NCI-H1105 (cell line): ENCODE data around the gene ZNRF3.
"Not testable (repeated sequence)": the region's sequence is repeated elsewhere in the genome, so short reads cannot be mapped to it uniquely, and the experiment has no call there.

Experiments used
- DNase-seq: peaks from one replicate; lab custom pipeline; 2025; lab: John Stamatoyannopoulos, UW

ZNRF3 gene

DNA sequence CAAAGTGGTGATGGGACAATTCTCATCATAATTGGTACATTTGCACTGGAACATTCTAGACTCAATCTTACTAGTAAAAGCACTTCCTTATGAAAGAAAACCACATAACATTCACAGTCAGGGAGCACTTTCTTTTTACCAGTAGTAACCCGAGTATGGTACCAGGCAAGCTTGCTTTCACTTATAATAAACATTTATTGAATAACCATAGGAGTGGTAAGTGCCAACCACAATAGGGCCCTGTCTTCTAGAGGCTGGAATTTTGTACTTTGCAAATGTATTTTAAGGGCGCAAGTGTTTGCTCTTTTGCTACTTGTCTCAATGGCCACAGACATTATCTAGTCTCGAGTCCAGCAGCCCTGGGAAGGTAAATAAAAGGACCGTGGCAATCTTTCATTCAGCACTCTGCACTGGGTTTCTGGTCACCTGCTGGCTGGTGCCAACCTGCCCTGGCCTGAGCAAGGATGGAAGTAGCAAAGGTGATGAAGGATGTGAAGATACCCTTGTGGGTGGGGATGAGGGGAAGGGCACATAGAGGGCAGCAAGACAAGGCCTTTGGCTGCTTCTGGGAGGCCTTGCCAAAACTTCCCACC lies 154.1 kb downstream of the ZNRF3 start:
- no peak for DNase-seq

- DNase-seq: no peak
These were observed 155.8 kb downstream of the ZNRF3 start for GRCh38 chr22:29039148-29039547.

DNA sequence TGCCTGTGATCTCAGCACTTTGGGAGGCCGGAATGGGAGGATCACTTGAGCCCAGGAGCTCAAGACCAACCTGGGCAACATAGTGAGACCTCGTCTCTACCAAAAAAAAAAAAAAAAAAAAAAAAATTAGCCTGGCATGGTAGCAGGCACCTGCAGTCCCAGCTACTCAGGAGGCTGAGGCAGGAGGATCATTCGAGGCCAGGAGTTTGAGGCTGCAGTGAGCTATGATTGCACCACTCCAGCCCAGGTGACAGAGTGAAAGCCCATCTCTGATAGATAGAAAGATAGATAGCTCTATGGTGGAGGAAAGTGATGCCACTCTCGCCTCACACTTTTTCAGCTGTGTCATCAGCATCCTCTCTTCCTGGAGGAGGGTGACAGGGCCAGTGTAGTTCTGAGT lies 156.3 kb downstream of the ZNRF3 start:
- not testable (repeated sequence) for DNase-seq

DNA sequence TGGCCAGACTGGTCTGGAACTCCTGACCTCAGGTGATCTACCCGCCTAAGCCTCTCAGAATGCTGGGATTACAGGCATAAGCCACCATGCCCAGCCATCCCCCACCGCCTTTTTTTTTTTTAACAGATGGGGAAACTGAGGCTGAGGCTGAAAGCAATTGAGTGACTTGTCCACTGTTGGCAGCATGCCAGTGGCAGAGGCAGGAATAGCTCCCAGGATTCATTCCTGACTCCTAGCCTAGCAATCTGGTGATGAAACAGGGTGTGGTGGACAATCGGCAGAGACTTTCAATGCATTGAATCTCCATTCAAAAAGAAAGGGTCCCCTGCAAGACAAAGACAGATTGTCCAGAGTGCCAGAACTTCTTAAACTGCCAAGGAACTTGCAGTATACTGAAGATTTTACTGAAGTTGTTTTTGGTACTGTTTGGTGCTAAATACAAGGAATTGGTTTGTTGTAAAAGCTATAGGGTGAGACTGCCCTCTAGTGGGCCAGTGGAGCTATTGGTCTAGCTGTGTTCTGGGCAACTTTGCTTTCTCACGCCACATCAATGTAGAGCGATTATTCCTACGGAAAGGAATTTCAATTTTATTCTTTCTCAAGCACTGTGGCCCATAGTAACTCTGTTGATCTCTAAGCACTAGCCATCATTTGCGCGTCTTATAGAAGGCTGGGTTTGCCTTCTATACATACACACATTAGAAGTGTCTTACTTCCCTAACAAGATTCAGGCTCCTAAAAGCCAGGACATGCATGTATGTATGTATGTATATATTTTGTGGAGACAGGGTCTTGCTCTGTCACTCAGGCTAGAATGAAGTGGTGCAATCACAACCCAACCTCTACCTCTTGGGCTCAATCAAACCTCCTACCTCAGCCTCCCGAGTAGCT lies 157.3 kb downstream of the ZNRF3 start:
- peak; percentile 35 for DNase-seq

DNA sequence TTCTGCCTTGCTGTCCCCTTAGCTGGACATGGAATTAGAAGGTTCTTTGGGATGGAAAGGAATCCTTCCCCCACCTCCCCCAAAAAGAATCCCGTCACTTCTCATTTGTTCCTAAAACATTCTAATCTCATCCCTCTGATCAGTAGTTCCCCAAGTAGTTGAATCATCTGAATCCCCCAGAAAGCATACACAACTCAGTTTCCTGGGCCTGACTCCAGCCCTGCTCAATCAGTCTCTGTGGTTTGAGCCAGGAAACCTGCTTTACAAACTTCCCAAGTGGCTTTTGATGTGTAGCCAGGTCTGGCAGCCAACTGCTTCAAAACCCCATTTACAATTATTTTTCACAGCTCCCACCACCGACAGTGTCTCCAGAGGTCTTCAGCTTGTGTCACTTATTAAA lies 158.0 kb downstream of the ZNRF3 start:
- no peak for DNase-seq

DNA sequence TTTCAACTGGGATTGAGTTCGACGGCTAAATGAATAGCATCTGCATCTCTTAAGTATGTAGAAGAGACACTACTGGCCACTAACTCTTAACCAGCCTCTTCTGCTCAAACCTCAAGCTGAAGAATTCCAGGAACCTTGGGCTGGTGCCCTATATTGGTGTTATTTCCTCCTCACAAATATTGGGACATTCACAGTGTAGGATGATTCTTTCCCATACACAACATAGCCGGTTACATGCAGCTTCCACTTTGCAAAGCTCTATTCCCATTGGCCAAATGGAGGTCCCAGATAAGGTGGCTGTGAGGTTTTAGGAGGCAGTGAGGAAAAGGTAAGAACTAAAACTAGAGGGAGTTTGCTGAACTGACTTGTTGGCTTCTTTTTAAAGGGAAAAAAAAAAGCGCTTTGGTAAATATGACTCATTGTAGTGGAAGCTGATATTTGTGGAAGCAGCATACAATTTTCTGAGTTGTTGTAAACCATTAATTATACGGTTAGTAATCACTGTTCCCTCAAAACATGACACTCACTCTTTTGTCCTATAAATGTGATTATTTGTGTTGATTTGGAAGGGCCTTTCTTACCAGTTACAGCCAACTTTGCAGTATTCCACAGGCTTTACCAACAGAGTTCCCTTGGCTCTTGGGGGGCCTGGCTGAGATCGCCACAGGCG lies 160.7 kb downstream of the ZNRF3 start:
- DNase-seq: no peak

DNA sequence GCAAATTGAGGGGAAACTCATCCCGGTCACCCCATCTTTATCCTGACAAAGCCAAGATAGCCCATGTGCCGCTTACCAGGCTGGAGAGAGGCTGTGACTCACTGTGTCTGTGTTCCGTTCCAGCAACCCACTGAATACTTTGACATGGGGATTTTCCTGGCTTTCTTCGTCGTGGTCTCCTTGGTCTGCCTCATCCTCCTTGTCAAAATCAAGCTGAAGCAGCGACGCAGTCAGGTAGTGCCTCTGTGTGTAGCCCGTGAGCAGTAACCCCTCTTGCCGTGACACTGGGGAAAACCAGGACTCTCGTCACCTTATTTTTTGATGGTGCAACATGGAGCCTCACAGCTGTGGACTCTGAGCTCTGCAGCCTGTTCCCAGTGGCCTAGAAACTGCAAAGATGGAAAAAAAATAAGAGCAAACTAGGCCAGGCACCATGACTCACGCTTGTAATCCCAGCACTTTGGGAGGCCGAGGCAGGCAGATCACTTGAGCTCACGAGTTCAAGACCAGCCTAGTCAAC lies 161.3 kb downstream of the ZNRF3 start:
- no peak for DNase-seq

DNA sequence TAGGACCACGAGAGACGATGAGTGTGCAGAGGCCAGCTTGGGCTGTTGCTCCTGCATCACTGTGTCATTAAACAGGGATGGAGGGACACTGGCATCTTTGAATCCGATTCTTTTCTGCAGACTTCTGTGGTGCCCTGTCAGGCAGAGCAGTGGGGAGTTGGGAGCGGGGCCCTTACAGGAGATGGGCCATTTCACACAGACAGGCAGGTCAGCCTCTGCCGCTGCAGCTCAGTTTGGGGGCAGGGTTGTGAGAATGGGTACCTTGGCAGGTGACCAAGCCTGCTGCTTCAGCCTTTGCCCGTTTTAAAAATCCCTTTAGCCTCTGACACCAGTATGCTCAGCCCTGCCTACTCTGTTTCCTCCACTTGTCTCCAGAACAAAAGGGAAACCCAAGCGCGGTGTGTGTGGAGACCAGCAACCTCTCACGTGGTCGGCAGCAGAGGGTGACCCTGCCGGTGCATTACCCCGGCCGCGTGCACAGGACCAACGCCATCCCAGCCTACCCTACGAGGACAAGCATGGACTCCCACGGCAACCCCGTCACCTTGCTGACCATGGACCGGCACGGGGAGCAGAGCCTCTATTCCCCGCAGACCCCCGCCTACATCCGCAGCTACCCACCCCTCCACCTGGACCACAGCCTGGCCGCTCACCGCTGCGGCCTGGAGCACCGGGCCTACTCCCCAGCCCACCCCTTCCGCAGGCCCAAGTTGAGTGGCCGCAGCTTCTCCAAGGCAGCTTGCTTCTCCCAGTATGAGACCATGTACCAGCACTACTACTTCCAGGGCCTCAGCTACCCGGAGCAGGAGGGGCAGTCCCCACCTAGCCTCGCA lies 165.7 kb downstream of the ZNRF3 start:
- no peak for DNase-seq

- no peak for DNase-seq
These were observed 166.4 kb downstream of the ZNRF3 start for GRCh38 chr22:29049655-29050263.

DNA sequence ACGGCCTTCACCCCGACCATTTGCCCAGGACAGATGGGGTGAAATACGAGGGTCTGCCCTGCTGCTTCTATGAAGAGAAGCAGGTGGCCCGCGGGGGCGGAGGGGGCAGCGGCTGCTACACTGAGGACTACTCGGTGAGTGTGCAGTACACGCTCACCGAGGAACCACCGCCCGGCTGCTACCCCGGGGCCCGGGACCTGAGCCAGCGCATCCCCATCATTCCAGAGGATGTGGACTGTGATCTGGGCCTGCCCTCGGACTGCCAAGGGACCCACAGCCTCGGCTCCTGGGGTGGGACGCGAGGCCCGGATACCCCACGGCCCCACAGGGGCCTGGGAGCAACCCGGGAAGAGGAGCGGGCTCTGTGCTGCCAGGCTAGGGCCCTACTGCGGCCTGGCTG lies 167.1 kb downstream of the ZNRF3 start:
- DNase-seq: no peak

DNA sequence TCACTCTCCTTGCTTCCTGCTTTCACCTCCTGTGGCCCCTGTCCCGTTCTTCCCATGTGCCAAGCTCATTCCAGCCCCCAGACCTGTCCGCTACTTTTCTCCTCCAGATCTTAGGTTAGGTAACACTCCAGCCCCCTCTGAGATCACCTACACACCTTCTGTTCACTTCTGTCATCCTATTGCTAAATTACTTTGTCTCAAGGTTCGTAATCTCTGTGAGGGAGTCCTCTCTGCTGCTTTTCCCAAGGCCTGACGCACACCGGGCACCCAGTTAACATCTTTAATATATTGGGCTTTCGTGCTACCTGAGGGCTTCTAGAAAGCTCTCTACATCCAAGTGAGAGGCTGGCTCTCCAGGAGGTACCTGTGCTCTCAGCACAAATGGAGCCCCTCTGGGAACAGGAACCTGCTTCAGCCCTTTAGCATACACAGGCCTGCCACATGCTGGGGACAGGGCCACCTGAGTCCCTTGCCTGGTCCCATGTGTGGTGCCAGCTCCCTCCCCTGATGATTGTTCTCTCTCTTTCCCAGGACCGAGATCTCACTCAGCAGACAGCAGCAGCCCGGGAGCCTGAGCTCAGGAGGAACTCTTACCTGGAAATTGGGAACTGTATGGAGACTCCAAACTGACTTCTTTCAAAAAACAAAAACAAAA lies 169.8 kb downstream of the ZNRF3 start:
- DNase-seq: no peak

DNA sequence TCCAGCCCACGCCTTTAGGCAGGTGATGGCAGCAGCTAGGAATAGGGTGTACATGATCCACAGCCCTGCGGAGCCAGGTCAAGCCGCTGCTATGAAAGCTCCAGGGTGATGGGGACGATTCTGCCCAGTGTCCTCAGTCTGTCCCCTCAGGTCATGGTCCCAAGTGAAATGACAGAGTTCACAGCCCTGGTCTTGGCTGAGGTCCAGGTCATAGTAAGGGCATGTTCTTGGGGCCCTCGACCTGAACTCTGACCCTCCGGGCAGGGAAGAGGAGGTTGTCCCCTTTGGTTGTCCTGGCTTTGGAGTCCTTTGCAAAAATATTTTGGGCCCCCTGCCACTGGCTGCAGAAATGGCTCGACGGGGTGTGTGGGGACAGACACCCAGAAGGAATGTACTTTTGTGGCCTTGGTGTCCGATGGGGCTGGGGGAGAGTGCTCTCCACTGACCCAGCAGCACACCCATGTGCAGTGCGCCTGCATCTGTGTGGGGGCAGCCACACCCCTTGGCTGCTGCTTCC lies 170.9 kb downstream of the ZNRF3 start:
- DNase-seq: no peak

- no peak for DNase-seq
These were observed 171.9 kb downstream of the ZNRF3 start for GRCh38 chr22:29055192-29055830.

DNA sequence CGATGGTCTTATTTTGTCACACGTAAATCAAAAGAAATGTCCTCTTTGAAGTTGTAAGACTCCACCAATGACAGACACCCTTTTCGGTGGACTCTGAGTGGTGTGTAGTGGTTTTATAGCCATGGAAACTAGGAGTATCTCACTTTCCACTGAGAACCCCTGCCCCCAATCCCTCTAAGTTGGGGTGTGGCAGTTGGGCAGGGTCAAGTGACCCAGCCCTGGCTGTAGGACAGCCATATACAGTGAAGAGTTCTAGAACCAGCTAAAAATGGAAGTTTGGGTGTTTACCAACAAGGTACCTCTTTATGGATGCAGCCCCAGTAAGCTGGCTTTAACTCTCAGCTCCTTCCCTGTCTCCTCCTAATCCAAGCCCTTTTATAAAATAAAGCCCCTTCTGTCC lies 173.1 kb downstream of the ZNRF3 start:
- DNase-seq: no peak

DNA sequence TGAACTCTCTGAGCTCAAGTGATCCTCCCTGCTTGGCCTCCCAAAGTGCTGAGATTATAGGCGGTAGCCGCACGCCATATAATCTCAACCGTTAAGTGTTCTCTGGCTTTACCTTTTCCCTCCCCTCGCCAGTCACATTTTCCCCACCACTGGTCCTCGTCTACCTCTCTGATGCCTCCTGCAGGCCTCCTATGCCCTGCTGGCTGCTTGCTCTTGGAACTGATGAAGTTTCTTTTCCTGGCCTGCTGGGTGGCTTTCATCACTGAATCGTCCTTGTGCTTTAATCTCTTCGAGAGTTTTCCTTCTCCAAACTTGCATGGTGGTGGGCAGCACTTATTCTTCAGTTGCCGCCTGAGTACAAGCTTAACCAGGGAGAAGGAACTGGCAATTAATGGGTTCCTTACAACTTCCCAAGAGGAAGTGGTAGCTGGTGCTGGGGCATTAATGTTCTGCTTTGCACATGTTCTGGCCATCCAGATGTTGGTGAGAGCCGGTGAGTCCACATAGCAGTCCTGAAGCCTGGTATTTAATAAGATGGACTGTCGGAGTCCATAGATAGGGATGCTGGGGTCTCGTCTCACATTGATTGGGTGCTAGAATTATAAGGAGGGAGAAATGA lies 177.0 kb downstream of the ZNRF3 start:
- no peak for DNase-seq

DNA sequence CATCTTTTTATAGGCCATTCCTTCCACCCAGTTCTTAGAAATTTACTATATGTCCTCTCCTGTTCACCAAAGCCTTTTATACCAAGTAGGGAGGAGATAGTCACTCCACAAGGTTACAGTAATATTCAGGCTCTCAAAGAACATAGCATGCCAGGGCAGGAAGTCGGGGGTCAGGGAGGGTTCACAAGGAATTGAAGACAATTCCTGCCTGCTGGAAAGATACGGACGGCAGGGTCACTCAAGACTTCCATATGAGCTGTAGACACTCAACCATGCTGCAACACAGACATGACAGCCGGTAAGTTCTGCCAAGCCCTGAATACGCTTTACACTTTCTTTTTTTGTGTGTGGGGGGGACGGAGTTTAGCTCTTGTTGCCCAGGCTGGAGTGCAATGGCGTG lies 177.6 kb downstream of the ZNRF3 start:
- no peak for DNase-seq

DNA sequence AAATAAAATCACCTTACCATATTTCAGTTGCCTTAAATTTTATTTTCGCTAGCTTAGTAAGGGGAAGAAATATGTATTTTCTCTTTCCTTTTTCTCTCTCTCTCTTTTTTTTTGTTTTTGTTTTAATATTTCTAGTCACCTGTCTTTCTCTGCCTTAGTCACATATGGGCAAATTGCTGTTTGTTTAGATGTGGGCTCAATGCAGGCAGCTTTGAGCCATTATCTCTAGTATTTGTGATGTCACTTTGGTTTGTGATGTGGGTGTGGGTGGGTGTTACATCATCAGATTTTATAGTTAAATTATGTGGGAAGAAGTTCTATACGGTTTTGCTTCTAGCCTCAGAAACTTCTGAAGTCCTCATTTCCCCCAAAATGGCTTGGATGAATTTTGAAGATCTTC lies 178.4 kb downstream of the ZNRF3 start, which contains the start of gene C22orf31:
TSS of gene C22orf31 (minus strand) at position 59 of the 400 bp plus-strand sequence. CDS start at position 20, 39 bp downstream.
- no peak for DNase-seq

- DNase-seq: no peak
These were observed 179.0 kb downstream of the ZNRF3 start for GRCh38 chr22:29062286-29062821.

GRCh38 chr22:29065468-29066190 lies 182.3 kb downstream of the ZNRF3 start:
- DNase-seq: no peak
